Smooth muscle cell (in vitro differentiated cells): ENCODE results near the gene FAM174A. TPM values are rescaled to one million over a fixed set of nuclear protein-coding genes. Genes with fewer than 3 reads are reported as not detected.
A peak's percentile ranks its signal among the peaks of the same experiment; 100 is the strongest.

Experiments
- DNase-seq: peaks from one replicate; lab custom pipeline; 2025; ENCODE audit not compliant: unreplicated experiment; lab: John Stamatoyannopoulos, UW
- H2AFZ ChIP-seq: fragments of 200-600 bp; sonication (generic); 2 replicates; pipeline ENCODE4 v1.6.0; 2016; ENCODE audit warnings: antibody characterized with exemption, low read depth, mild to moderate bottlenecking
- H3F3A ChIP-seq: fragments of 200-600 bp; sonication (generic); 2 replicates; pipeline ENCODE4 v1.6.0; 2017; ENCODE audit warnings: antibody characterized with exemption, low read depth
- H3K27ac ChIP-seq: fragments of 200-600 bp; sonication (generic); 2 replicates; pipeline ENCODE4 v1.5.1; 2016; ENCODE audit warnings: low read depth, mild to moderate bottlenecking
- H3K27me3 ChIP-seq: fragments of 200-600 bp; sonication (generic); 2 replicates; pipeline ENCODE4 v1.6.1; 2016; ENCODE audit warnings: low read depth, mild to moderate bottlenecking
- H3K36me3 ChIP-seq: fragments of 200-600 bp; sonication (generic); 2 replicates; pipeline ENCODE4 v1.5.1; 2016; ENCODE audit warnings: low read depth
- H3K4me1 ChIP-seq: fragments of 200-600 bp; sonication (generic); 2 replicates; pipeline ENCODE4 v1.5.1; 2016; ENCODE audit warnings: low read depth
- H3K4me2 ChIP-seq: fragments of 200-600 bp; sonication (generic); 2 replicates; pipeline ENCODE4 v1.6.0; 2016; ENCODE audit warnings: mild to moderate bottlenecking
- H3K4me3 ChIP-seq: fragments of 200-600 bp; sonication (generic); 2 replicates; pipeline ENCODE4 v1.5.1; 2016; ENCODE audit warnings: mild to moderate bottlenecking
- H3K79me2 ChIP-seq: fragments of 200-600 bp; sonication (generic); 2 replicates; pipeline ENCODE4 v1.6.0; 2016; ENCODE audit warnings: low read depth, mild to moderate bottlenecking
- H3K9ac ChIP-seq: fragments of 200-600 bp; sonication (generic); 2 replicates; pipeline ENCODE4 v1.6.0; 2016; ENCODE audit warnings: low read depth
- H3K9me3 ChIP-seq: fragments of 200-600 bp; sonication (generic); replicated peaks from 2 replicates; pipeline ENCODE4 v1.5.1; 2016; ENCODE audit warnings: low read depth
- H4K20me1 ChIP-seq: fragments of 200-600 bp; sonication (generic); 2 replicates; pipeline ENCODE4 v1.6.0; 2016; ENCODE audit warnings: low read depth
- CTCF ChIP-seq: fragments of 200-600 bp; sonication (generic); IDR thresholded peaks from 2 replicates; pipeline ENCODE4 v1.5.1; 2017; ENCODE audit warnings: borderline replicate concordance, mild to moderate bottlenecking, antibody characterized with exemption; ENCODE audit not compliant: insufficient read depth, poor library complexity, severe bottlenecking
- WGBS: methylation state at CpG from one replicate; pipeline ENCODE4 v1.1.7; 2016; ENCODE audit warnings: low lambda C conversion rate; 5-methylcytosine and 5-hydroxymethylcytosine counted together
- polyA plus RNA-seq: library from polyadenylated mRNA; unstranded; fragments of >200 nt; fragmentation: Nextera tagmentation; extraction: Ambion mirVana; gene quantifications from 2 replicates; pipeline ENCODE4 v1.2.1, GENCODE V29; 2016
- total RNA-seq: library from RNA; depleted of rRNA; stranded (reverse); fragments of >200 nt; gene quantifications from 2 replicates; pipeline ENCODE4 v1.2.3, GENCODE V29; 2014

Gene FAM174A
- total and polyA plus RNA-seq, 2 experiments from 2014 or later = 30.2 to 31.9 TPM

- TF ChIP-seq CTCF = no peak
- Histone ChIP-seq H3K4me2 (no peak overlapping the region), H3F3A (no peaks in the 10 kb centered on the region), H4K20me1 (no peaks in the 10 kb centered on the region), H3K27ac (no peak overlapping the region), H3K9me3 (no peaks in the 10 kb centered on the region), H3K4me3 (no peak overlapping the region), H3K4me1 (no peaks in the 10 kb centered on the region), H2AFZ (no peak overlapping the region), H3K27me3 (no peaks in the 10 kb centered on the region), H3K9ac (no peak overlapping the region), H3K36me3 (no peaks in the 10 kb centered on the region), H3K79me2 (no peaks in the 10 kb centered on the region)
- WGBS = 94% methylated on average over 2 of the region's 2 CpGs
- no peak for DNase-seq
Observed at GRCh38 chr5:100502684-100503083, 32.5 kb upstream of the FAM174A start.

GRCh38 chr5:100505984-100506670, 29.0 kb upstream of the FAM174A start:
- peak overlapping the region; percentile 42 for H3K4me2 ChIP-seq
- peak overlapping the region; percentile 36 for H3K27ac ChIP-seq
- H3K27me3 ChIP-seq = no peaks in the 10 kb centered on the region
- H2AFZ ChIP-seq = peak overlapping the region; percentile 63
- WGBS = 33% methylated on average over 1 of the region's 1 CpG
- H4K20me1 ChIP-seq = no peaks in the 10 kb centered on the region
- no peaks in the 10 kb centered on the region for H3K36me3 ChIP-seq
- no peaks in the 10 kb centered on the region for H3K4me1 ChIP-seq
- no peak for TF ChIP-seq CTCF
- no peak for DNase-seq
- no peaks in the 10 kb centered on the region for H3F3A ChIP-seq
- H3K9ac ChIP-seq = no peak overlapping the region
- H3K4me3 ChIP-seq = no peak overlapping the region
- H3K79me2 ChIP-seq = no peaks in the 10 kb centered on the region
- H3K9me3 ChIP-seq = no peaks in the 10 kb centered on the region

- Histone ChIP-seq H3K27ac (no peak overlapping the region), H2AFZ (no peak overlapping the region), H4K20me1 (no peaks in the 10 kb centered on the region), H3K4me2 (no peak overlapping the region), H3K27me3 (no peaks in the 10 kb centered on the region), H3K9ac (no peak overlapping the region), H3K4me1 (no peaks in the 10 kb centered on the region), H3K9me3 (peaks cover 4% of the 10 kb centered on the region), H3K79me2 (no peaks in the 10 kb centered on the region), H3F3A (no peaks in the 10 kb centered on the region), H3K4me3 (no peak overlapping the region), H3K36me3 (peaks cover 4% of the 10 kb centered on the region)
- no peak for TF ChIP-seq CTCF
- DNase-seq = no peak
- 100% methylated on average over 1 of the region's 1 CpG for WGBS
Observed at GRCh38 chr5:100516285-100516684, 18.9 kb upstream of the FAM174A start.

GRCh38 chr5:100517301-100517974, 17.7 kb upstream of the FAM174A start:
- Histone ChIP-seq H3K4me1 (no peaks in the 10 kb centered on the region), H3F3A (no peaks in the 10 kb centered on the region), H4K20me1 (no peaks in the 10 kb centered on the region), H3K27ac (no peak overlapping the region), H3K36me3 (peaks cover 4% of the 10 kb centered on the region), H3K79me2 (no peaks in the 10 kb centered on the region), H3K27me3 (no peaks in the 10 kb centered on the region), H3K4me2 (no peak overlapping the region), H2AFZ (no peak overlapping the region), H3K4me3 (no peak overlapping the region), H3K9me3 (peaks cover 4% of the 10 kb centered on the region), H3K9ac (no peak overlapping the region)
- TF ChIP-seq CTCF = no peak
- WGBS = 80% methylated on average over 5 of the region's 5 CpGs
- DNase-seq = no peak
